WTC11 (cell line): Measurements from ENCODE around the gene SLCO4A1. TPM values are rescaled to one million over a fixed set of nuclear protein-coding genes. Genes with fewer than 3 reads are reported as not detected.
A peak's percentile ranks its signal among the peaks of the same experiment; 100 is the strongest.

Experiments used
- ATAC-seq: fragments of 200-7000 bp; cut with Tn5 transposase; 2 replicates; pipeline ENCODE4 v1.10.0; 2021; ENCODE audit warnings: mild to moderate bottlenecking, moderate library complexity
- CTCF ChIA-PET: fragments of 300-600 bp; sonication (Branson Sonifier 250); formaldehyde crosslinking; loops from one replicate; lab custom pipeline; 2021; ENCODE audit warnings: antibody characterized with exemption; lab: Charles Lee
- POLR2A ChIA-PET: fragments of 350-600 bp; sonication (Branson Sonifier 250); formaldehyde crosslinking; loops from one replicate; lab custom pipeline; 2021; ENCODE audit warnings: antibody characterized with exemption; lab: Charles Lee
- DNase-seq: peaks from one replicate; pipeline ENCODE4 v3.0.0; 2021; ENCODE audit warnings: low spot score
- H3K27ac Mint-ChIP-seq: 2 replicates; pipeline ENCODE4 v1.8.0; 2021; ENCODE audit warnings: mixed read lengths
- H3K27me3 Mint-ChIP-seq: 2 replicates; pipeline ENCODE4 v1.8.0; 2021; ENCODE audit warnings: low read depth, mild to moderate bottlenecking, moderate library complexity, mixed read lengths
- H3K36me3 Mint-ChIP-seq: 2 replicates; pipeline ENCODE4 v1.8.0; 2021; ENCODE audit warnings: mixed read lengths
- H3K4me1 Mint-ChIP-seq: 2 replicates; pipeline ENCODE4 v1.8.0; 2022; ENCODE audit warnings: mixed read lengths
- H3K4me3 Mint-ChIP-seq: 2 replicates; pipeline ENCODE4 v1.8.0; 2021; ENCODE audit warnings: mild to moderate bottlenecking, moderate library complexity, mixed read lengths
- H3K9me3 Mint-ChIP-seq: 2 replicates; pipeline ENCODE4 v1.8.0; 2021; ENCODE audit warnings: mixed read lengths
- ATF1 ChIP-seq: sonication (generic); formaldehyde crosslinking; IDR thresholded peaks from 2 replicates; pipeline ENCODE4 v1.8.1; 2023; ENCODE audit warnings: mild to moderate bottlenecking, moderate library complexity, missing genetic modification reagents
- ESRRA ChIP-seq: sonication (generic); formaldehyde crosslinking; IDR thresholded peaks from 2 replicates; pipeline ENCODE4 v1.8.1; 2022; ENCODE audit warnings: mild to moderate bottlenecking, missing genetic modification reagents, borderline replicate concordance
- ETV6 ChIP-seq: sonication (generic); formaldehyde crosslinking; IDR thresholded peaks from 2 replicates; pipeline ENCODE4 v1.8.1; 2022; ENCODE audit warnings: mild to moderate bottlenecking, missing genetic modification reagents
- FOXP1 ChIP-seq: sonication (generic); formaldehyde crosslinking; IDR thresholded peaks from 2 replicates; pipeline ENCODE4 v1.8.0; 2022; ENCODE audit warnings: missing genetic modification reagents, mild to moderate bottlenecking, moderate library complexity, borderline replicate concordance
- GRHL2 ChIP-seq: fragments of 250-450 bp; sonication (Bioruptor Pico); IDR thresholded peaks from 2 replicates; pipeline ENCODE4 v1.8.0; 2022; ENCODE audit warnings: mild to moderate bottlenecking, moderate library complexity; ENCODE audit not compliant: insufficient replicate concordance, severe bottlenecking
- GTF2I ChIP-seq: fragments of 250-450 bp; sonication (Bioruptor Pico); conservative IDR thresholded peaks from 2 replicates; pipeline ENCODE4 v1.4.0; 2021; ENCODE audit warnings: mild to moderate bottlenecking
- JUN ChIP-seq: sonication (generic); formaldehyde crosslinking; IDR thresholded peaks from 2 replicates; pipeline ENCODE4 v1.8.0; 2023; ENCODE audit warnings: mild to moderate bottlenecking, missing genetic modification reagents
- MYBL2 ChIP-seq: sonication (generic); formaldehyde crosslinking; IDR thresholded peaks from 2 replicates; pipeline ENCODE4 v1.8.1; 2023; ENCODE audit warnings: mild to moderate bottlenecking, moderate library complexity, missing genetic modification reagents
- NR1H2 ChIP-seq: sonication (generic); formaldehyde crosslinking; IDR thresholded peaks from 2 replicates; pipeline ENCODE4 v1.9.0; 2021; ENCODE audit warnings: mild to moderate bottlenecking, moderate library complexity, missing genetic modification reagents
- ZNF121 ChIP-seq: sonication (generic); formaldehyde crosslinking; IDR thresholded peaks from 2 replicates; pipeline ENCODE4 v1.8.0; 2023; ENCODE audit warnings: missing genetic modification reagents
- ZNF263 ChIP-seq: sonication (generic); formaldehyde crosslinking; IDR thresholded peaks from 2 replicates; pipeline ENCODE4 v1.8.1; 2022; ENCODE audit warnings: low read depth, mild to moderate bottlenecking, moderate library complexity, missing genetic modification reagents
- ZNF317 ChIP-seq: sonication (generic); formaldehyde crosslinking; IDR thresholded peaks from 2 replicates; pipeline ENCODE4 v1.8.1; 2023; ENCODE audit warnings: low read depth, mild to moderate bottlenecking, moderate library complexity, missing genetic modification reagents, borderline replicate concordance
- ZNF396 ChIP-seq: fragments of 250-450 bp; sonication (Bioruptor Pico); IDR thresholded peaks from 2 replicates; pipeline ENCODE4 v1.8.0; 2021; ENCODE audit warnings: mild to moderate bottlenecking, moderate library complexity, borderline replicate concordance
- ZNF416 ChIP-seq: fragments of 250-450 bp; sonication (Bioruptor Pico); IDR thresholded peaks from 2 replicates; pipeline ENCODE4 v1.9.0; 2021; ENCODE audit warnings: mild to moderate bottlenecking, inconsistent platforms
- total RNA-seq: library from RNA; stranded (reverse); gene quantifications from 3 replicates; pipeline ENCODE4 v1.2.3, GENCODE V29; 2021
- TF ChIP-seq, protein P1 (sequence below): fragments of 250-450 bp; sonication (Bioruptor Pico); IDR thresholded peaks from 2 replicates; pipeline ENCODE4 v1.9.0; 2021; ENCODE audit warnings: mild to moderate bottlenecking
- TF ChIP-seq, protein P2 (sequence below): sonication (generic); formaldehyde crosslinking; IDR thresholded peaks from 2 replicates; pipeline ENCODE4 v1.8.0; 2022; ENCODE audit warnings: mild to moderate bottlenecking, missing genetic modification reagents
- TF ChIP-seq, protein P3 (sequence below): sonication (generic); formaldehyde crosslinking; IDR thresholded peaks from 2 replicates; pipeline ENCODE4 v1.8.0; 2022; ENCODE audit warnings: mild to moderate bottlenecking, missing genetic modification reagents
- TF ChIP-seq, protein P4 (sequence below): fragments of 250-450 bp; sonication (Bioruptor Pico); IDR thresholded peaks from 2 replicates; pipeline ENCODE4 v2.1.2; 2022; ENCODE audit warnings: mild to moderate bottlenecking, moderate library complexity
- TF ChIP-seq, protein P5 (sequence below): sonication (generic); formaldehyde crosslinking; IDR thresholded peaks from 2 replicates; pipeline ENCODE4 v1.8.1; 2023; ENCODE audit warnings: mild to moderate bottlenecking, missing genetic modification reagents, moderate library complexity
- TF ChIP-seq, protein P6 (sequence below): sonication (generic); formaldehyde crosslinking; IDR thresholded peaks from 2 replicates; pipeline ENCODE4 v1.8.1; 2022; ENCODE audit warnings: missing genetic modification reagents, borderline replicate concordance

Gene SLCO4A1
- total RNA-seq, 1 experiment from 2014 or later = 19.9 TPM

DNA sequence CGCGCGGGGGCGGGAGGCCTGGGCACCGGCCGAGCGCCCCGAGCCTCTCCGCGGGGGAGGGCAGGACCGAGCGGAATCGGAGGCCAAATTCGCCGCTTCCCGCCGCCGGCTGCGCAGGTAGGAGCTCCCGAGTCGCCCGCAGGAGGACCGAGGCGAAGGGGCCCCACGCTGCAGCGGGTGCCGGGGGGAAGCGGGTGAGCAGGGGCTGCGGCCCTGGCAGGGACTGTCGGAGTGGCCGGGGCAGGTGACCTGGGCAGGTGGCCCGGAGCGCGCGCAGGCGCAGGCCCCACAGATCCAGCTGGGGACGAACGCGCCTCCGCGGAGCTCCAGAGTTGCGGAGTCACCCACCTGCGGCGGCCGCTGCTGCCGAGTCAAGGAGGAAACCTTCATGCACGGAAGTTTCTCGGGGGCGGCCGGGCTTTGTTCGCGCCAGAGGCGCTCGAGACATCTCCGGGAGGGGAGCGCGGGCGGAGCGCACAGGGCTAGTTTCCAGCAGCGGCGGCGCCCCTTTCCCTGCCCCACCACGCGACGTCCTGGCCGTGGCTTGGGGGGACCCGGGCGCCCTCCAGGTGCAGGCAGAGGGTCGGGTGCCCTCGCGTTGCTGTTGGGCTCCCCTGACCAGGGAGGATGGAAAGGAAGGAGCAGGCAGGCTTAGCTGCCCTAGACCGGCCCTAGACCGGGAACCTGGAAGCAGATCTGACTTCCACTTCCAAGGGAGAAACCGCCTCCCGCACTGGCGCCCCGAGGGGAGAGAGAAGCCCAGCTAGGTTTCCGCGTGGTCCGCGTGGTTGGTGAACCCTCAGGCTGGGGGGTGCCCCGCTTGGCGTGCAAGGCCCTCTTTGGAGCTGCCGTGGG is 590 bp downstream of the SLCO4A1 start (continued):
- TF ChIP-seq, protein P1, sequence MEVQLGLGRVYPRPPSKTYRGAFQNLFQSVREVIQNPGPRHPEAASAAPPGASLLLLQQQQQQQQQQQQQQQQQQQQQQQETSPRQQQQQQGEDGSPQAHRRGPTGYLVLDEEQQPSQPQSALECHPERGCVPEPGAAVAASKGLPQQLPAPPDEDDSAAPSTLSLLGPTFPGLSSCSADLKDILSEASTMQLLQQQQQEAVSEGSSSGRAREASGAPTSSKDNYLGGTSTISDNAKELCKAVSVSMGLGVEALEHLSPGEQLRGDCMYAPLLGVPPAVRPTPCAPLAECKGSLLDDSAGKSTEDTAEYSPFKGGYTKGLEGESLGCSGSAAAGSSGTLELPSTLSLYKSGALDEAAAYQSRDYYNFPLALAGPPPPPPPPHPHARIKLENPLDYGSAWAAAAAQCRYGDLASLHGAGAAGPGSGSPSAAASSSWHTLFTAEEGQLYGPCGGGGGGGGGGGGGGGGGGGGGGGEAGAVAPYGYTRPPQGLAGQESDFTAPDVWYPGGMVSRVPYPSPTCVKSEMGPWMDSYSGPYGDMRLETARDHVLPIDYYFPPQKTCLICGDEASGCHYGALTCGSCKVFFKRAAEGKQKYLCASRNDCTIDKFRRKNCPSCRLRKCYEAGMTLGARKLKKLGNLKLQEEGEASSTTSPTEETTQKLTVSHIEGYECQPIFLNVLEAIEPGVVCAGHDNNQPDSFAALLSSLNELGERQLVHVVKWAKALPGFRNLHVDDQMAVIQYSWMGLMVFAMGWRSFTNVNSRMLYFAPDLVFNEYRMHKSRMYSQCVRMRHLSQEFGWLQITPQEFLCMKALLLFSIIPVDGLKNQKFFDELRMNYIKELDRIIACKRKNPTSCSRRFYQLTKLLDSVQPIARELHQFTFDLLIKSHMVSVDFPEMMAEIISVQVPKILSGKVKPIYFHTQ (CRISPR knock-in tag) = no peak
- TF ChIP-seq, protein P2, sequence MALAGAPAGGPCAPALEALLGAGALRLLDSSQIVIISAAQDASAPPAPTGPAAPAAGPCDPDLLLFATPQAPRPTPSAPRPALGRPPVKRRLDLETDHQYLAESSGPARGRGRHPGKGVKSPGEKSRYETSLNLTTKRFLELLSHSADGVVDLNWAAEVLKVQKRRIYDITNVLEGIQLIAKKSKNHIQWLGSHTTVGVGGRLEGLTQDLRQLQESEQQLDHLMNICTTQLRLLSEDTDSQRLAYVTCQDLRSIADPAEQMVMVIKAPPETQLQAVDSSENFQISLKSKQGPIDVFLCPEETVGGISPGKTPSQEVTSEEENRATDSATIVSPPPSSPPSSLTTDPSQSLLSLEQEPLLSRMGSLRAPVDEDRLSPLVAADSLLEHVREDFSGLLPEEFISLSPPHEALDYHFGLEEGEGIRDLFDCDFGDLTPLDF = no peak

DNA sequence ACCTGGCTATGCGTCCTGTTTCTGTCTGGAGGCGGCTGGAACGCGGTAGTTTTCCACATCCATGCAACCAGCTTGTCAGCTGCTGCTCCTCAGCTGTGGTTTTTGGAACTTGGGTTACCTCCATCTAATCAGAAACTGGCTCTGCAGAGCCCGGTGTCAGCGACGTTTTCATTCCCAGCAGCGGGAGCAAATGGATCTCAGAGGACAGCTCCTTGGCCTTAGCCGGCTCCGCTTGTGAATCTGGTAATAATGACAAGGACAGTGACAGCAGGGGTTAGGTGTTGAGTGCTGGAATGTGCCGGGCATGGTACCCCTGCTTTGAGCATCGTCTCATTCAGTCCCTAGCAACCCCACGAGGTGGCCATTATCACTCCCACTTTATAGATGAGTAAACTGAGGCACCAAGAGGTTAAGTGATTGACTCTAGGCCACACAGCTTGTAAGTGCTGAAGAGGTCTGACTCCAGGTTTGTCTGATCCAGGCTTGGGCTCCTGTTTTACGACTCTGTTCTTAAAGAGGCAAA is 1.3 kb downstream of the SLCO4A1 start:
- ChIA-PET CTCF (interaction anchor here (0.6 to 3.2 kb wide), 17 partner anchors 8 to 233 kb away, joined by 3 to 16 read pairs (median 4); partner anchors contain the start of gene NTSR1), POLR2A (interaction anchor here (1.6 kb wide), 1 partner anchor 173 kb away, joined by 4 read pairs; the partner anchor contains the start of gene COL9A3)
- H3K4me3 Mint-ChIP-seq = peak overlapping the region; percentile 53
- no peak for ATAC-seq
- TF ChIP-seq JUN (CRISPR knock-in tag) = no peak
- no peak for TF ChIP-seq MYBL2 (CRISPR knock-in tag)
- no peak for TF ChIP-seq GTF2I (CRISPR knock-in tag)
- TF ChIP-seq ETV6 (CRISPR knock-in tag) = no peak
- TF ChIP-seq, protein P3, sequence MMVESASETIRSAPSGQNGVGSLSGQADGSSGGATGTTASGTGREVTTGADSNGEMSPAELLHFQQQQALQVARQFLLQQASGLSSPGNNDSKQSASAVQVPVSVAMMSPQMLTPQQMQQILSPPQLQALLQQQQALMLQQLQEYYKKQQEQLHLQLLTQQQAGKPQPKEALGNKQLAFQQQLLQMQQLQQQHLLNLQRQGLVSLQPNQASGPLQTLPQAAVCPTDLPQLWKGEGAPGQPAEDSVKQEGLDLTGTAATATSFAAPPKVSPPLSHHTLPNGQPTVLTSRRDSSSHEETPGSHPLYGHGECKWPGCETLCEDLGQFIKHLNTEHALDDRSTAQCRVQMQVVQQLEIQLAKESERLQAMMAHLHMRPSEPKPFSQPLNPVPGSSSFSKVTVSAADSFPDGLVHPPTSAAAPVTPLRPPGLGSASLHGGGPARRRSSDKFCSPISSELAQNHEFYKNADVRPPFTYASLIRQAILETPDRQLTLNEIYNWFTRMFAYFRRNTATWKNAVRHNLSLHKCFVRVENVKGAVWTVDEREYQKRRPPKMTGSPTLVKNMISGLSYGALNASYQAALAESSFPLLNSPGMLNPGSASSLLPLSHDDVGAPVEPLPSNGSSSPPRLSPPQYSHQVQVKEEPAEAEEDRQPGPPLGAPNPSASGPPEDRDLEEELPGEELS (CRISPR knock-in tag) = no peak
- no peak for TF ChIP-seq ZNF263 (CRISPR knock-in tag)
- no peak for TF ChIP-seq ZNF317
- TF ChIP-seq, protein P4, sequence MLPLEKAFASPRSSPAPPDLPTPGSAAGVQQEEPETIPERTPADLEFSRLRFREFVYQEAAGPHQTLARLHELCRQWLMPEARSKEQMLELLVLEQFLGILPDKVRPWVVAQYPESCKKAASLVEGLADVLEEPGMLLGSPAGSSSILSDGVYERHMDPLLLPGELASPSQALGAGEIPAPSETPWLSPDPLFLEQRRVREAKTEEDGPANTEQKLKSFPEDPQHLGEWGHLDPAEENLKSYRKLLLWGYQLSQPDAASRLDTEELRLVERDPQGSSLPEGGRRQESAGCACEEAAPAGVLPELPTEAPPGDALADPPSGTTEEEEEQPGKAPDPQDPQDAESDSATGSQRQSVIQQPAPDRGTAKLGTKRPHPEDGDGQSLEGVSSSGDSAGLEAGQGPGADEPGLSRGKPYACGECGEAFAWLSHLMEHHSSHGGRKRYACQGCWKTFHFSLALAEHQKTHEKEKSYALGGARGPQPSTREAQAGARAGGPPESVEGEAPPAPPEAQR = no peak
- TF ChIP-seq ZNF396 = no peak
- TF ChIP-seq NR1H2 (CRISPR knock-in tag) = no peak
- no peak for TF ChIP-seq ESRRA (CRISPR knock-in tag)
- TF ChIP-seq ZNF121 (CRISPR knock-in tag) = no peak
- no peak for TF ChIP-seq ATF1
- TF ChIP-seq GRHL2 (CRISPR knock-in tag) = no peak
- TF ChIP-seq, protein P5, sequence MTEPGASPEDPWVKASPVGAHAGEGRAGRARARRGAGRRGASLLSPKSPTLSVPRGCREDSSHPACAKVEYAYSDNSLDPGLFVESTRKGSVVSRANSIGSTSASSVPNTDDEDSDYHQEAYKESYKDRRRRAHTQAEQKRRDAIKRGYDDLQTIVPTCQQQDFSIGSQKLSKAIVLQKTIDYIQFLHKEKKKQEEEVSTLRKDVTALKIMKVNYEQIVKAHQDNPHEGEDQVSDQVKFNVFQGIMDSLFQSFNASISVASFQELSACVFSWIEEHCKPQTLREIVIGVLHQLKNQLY (CRISPR knock-in tag) = no peak
- TF ChIP-seq, protein P6, sequence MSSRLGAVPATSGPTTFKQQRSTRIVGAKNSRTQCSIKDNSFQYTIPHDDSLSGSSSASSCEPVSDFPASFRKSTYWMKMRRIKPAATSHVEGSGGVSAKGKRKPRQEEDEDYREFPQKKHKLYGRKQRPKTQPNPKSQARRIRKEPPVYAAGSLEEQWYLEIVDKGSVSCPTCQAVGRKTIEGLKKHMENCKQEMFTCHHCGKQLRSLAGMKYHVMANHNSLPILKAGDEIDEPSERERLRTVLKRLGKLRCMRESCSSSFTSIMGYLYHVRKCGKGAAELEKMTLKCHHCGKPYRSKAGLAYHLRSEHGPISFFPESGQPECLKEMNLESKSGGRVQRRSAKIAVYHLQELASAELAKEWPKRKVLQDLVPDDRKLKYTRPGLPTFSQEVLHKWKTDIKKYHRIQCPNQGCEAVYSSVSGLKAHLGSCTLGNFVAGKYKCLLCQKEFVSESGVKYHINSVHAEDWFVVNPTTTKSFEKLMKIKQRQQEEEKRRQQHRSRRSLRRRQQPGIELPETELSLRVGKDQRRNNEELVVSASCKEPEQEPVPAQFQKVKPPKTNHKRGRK (CRISPR knock-in tag) = no peak
- no peak for TF ChIP-seq FOXP1 (CRISPR knock-in tag)
- no peak for TF ChIP-seq ZNF416 (CRISPR knock-in tag)
- TF ChIP-seq, protein P1 (CRISPR knock-in tag) = no peak
- DNase-seq = no peak
- no peaks in the 10 kb centered on the region for H3K36me3 Mint-ChIP-seq
- peaks cover 40% of the 10 kb centered on the region for H3K27me3 Mint-ChIP-seq
- H3K4me1 Mint-ChIP-seq = peaks cover 13% of the 10 kb centered on the region
- H3K27ac Mint-ChIP-seq = no peak overlapping the region
- no peaks in the 10 kb centered on the region for H3K9me3 Mint-ChIP-seq
